ENCODE measurements around the gene OPTC.

OPTC gene

GRCh38 chr1:203519896-203520295 is 25.9 kb downstream of the OPTC start:
- Histone ChIP-seq H3K4me3 (ENCODE audit: low read depth in 1 of 2, low read length in 2 of 2) (no peak overlapping the region), H3K27ac (ENCODE audit: low read depth, low read length) (no peak overlapping the region), H3K36me3 (ENCODE audit: control insufficient read depth in 1 of 2, insufficient read depth in 2 of 2, low read length in 2 of 2) (no peaks in the 10 kb centered on the region), H3K4me1 (ENCODE audit: control insufficient read depth in 1 of 2, insufficient read depth in 2 of 2, low read length in 2 of 2) (peaks cover 23 to 32% of the 10 kb centered on the region in 2 donors), H3K9me3 (ENCODE audit: control insufficient read depth in 1 of 2, low read length in 2 of 2) (no peaks in the 10 kb centered on the region), H3K9ac (ENCODE audit: low read depth in 1 of 2, low read length in 2 of 2) (no peak overlapping the region), H3K27me3 (ENCODE audit: control insufficient read depth in 1 of 2, insufficient read depth in 2 of 2, low read length in 2 of 2) (no peaks in the 10 kb centered on the region)

DNA sequence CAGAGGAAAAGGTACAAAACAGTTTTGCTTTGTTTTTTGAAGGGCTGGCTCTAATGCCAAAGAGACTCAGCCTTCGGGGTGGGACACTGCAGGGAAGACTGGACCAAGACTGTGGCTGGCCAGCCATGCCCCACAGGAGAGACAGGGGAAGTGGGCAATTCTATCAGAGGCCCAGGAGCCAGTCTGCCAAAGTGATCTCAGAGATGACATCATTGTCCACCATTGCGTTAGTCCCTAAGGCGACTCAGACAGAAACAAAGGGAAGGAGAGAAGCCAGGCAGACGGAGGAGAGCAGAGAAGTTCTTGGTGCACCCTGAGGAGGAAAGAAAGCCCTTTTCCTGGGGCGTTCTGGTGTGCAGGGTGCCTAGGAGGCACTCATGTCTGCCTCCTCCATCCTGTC is 26.4 kb downstream of the OPTC start:
- no peak overlapping the region for H3K27ac ChIP-seq (ENCODE audit: low read depth, low read length)
- no peaks in the 10 kb centered on the region for H3K36me3 ChIP-seq (ENCODE audit: control insufficient read depth in 1 of 2, insufficient read depth in 2 of 2, low read length in 2 of 2)
- no peak overlapping the region for H3K4me3 ChIP-seq (ENCODE audit: low read depth in 1 of 2, low read length in 2 of 2)
- peaks cover 23 to 32% of the 10 kb centered on the region in 2 donors for H3K4me1 ChIP-seq (ENCODE audit: control insufficient read depth in 1 of 2, insufficient read depth in 2 of 2, low read length in 2 of 2)
- H3K27me3 ChIP-seq (ENCODE audit: control insufficient read depth in 1 of 2, insufficient read depth in 2 of 2, low read length in 2 of 2): no peaks in the 10 kb centered on the region
- H3K9ac ChIP-seq (ENCODE audit: low read depth in 1 of 2, low read length in 2 of 2): no peak overlapping the region
- no peaks in the 10 kb centered on the region for H3K9me3 ChIP-seq (ENCODE audit: control insufficient read depth in 1 of 2, low read length in 2 of 2)

DNA sequence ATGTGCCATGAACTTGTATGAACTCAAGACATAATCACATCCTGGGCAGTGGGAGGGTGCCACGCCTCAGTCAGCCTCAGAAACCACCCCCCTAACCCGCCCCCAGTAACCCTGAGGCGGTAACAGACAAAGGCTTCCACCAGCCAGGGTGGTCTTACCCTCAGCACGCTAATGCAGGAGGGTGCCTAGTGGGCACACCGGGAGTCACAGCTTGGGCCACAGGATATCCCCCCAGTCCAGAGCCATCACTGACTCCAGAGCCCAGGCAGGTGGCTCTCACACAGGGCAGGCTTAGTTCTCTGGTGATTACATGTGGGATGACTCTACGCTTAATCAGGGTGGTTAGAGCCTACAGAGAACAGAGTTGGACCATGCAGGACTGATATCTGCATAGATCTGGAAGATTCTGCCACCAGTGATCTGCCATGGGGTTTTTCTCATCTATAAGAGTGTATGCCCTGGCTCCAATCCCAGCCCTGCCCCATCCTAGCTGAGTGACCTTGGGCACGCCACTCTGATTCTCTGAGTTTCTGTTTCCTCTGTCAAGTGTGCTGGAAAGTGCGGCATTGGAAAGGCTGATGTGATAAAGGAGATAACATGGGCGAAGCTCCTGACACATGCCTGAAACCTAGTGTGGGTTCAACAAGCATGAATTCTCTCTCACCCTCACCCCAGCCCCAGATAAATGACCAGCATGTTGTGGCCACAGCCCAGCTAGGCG is 27.3 kb downstream of the OPTC start:
- no peak overlapping the region for H3K27ac ChIP-seq (ENCODE audit: low read depth, low read length)

DNA sequence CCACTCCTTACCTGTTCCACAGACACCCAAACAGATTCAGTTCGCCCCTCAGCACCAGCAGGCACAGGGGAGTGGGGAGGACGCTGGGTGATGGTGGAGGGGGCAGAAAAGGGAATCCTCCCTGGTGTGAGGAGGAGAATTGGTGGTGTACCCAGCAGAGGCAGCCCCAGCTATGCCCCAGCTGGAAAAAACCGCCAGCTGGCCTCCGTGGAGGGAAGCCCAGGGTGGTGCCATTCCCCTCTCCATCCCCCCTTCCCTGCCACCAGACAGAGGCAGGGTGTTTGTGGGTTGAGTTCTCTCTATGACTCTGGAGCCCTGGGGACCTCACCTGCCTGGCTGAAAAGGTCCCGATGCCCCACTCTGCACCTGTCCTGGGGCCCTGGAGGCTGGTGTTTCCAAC is 27.9 kb downstream of the OPTC start:
- peak overlapping the region; percentile 31 to 57 for H3K9ac ChIP-seq (ENCODE audit: low read depth in 1 of 2, low read length in 2 of 2)
- H3K4me3 ChIP-seq (ENCODE audit: low read depth in 1 of 2, low read length in 2 of 2): no peak overlapping the region
- no peak overlapping the region for H3K27ac ChIP-seq (ENCODE audit: low read depth, low read length)
- H3K27me3 ChIP-seq (ENCODE audit: control insufficient read depth in 1 of 2, insufficient read depth in 2 of 2, low read length in 2 of 2): no peaks in the 10 kb centered on the region
- peaks cover 34 to 39% of the 10 kb centered on the region in 2 donors for H3K4me1 ChIP-seq (ENCODE audit: control insufficient read depth in 1 of 2, insufficient read depth in 2 of 2, low read length in 2 of 2)
- H3K9me3 ChIP-seq (ENCODE audit: control insufficient read depth in 1 of 2, low read length in 2 of 2): no peaks in the 10 kb centered on the region
- H3K36me3 ChIP-seq (ENCODE audit: control insufficient read depth in 1 of 2, insufficient read depth in 2 of 2, low read length in 2 of 2): no peaks in the 10 kb centered on the region

More for the DNA sequence above, 27.3 kb downstream of the OPTC start:
- Histone ChIP-seq H3K4me3 (ENCODE audit: low read depth in 1 of 2, low read length in 2 of 2) (no peak overlapping the region), H3K36me3 (ENCODE audit: control insufficient read depth in 1 of 2, insufficient read depth in 2 of 2, low read length in 2 of 2) (no peaks in the 10 kb centered on the region), H3K4me1 (ENCODE audit: control insufficient read depth in 1 of 2, insufficient read depth in 2 of 2, low read length in 2 of 2) (peaks cover 28 to 36% of the 10 kb centered on the region in 2 donors), H3K27me3 (ENCODE audit: control insufficient read depth in 1 of 2, insufficient read depth in 2 of 2, low read length in 2 of 2) (no peaks in the 10 kb centered on the region), H3K9me3 (ENCODE audit: control insufficient read depth in 1 of 2, low read length in 2 of 2) (no peaks in the 10 kb centered on the region), H3K9ac (ENCODE audit: low read depth in 1 of 2, low read length in 2 of 2) (peak overlapping the region; percentile 31 to 57)

GRCh38 chr1:203522237-203522636 is 28.3 kb downstream of the OPTC start:
- Histone ChIP-seq H3K27ac (ENCODE audit: low read depth, low read length) (no peak overlapping the region), H3K4me3 (ENCODE audit: low read depth in 1 of 2, low read length in 2 of 2) (no peak overlapping the region), H3K27me3 (ENCODE audit: control insufficient read depth in 1 of 2, insufficient read depth in 2 of 2, low read length in 2 of 2) (no peaks in the 10 kb centered on the region), H3K4me1 (ENCODE audit: control insufficient read depth in 1 of 2, insufficient read depth in 2 of 2, low read length in 2 of 2) (peaks cover 35 to 39% of the 10 kb centered on the region in 2 donors), H3K9ac (ENCODE audit: low read depth in 1 of 2, low read length in 2 of 2) (no peak overlapping the region), H3K36me3 (ENCODE audit: control insufficient read depth in 1 of 2, insufficient read depth in 2 of 2, low read length in 2 of 2) (no peaks in the 10 kb centered on the region), H3K9me3 (ENCODE audit: control insufficient read depth in 1 of 2, low read length in 2 of 2) (no peaks in the 10 kb centered on the region)

- no peak overlapping the region for H3K9ac ChIP-seq (ENCODE audit: low read depth in 1 of 2, low read length in 2 of 2)
- H3K4me3 ChIP-seq (ENCODE audit: low read depth in 1 of 2, low read length in 2 of 2): no peak overlapping the region
- H3K27me3 ChIP-seq (ENCODE audit: control insufficient read depth in 1 of 2, insufficient read depth in 2 of 2, low read length in 2 of 2): no peaks in the 10 kb centered on the region
- no peaks in the 10 kb centered on the region for H3K9me3 ChIP-seq (ENCODE audit: control insufficient read depth in 1 of 2, low read length in 2 of 2)
- H3K36me3 ChIP-seq (ENCODE audit: control insufficient read depth in 1 of 2, insufficient read depth in 2 of 2, low read length in 2 of 2): no peaks in the 10 kb centered on the region
- H3K4me1 ChIP-seq (ENCODE audit: control insufficient read depth in 1 of 2, insufficient read depth in 2 of 2, low read length in 2 of 2): peaks cover 35 to 36% of the 10 kb centered on the region in 2 donors
- no peak overlapping the region for H3K27ac ChIP-seq (ENCODE audit: low read depth, low read length)
These were observed 29.7 kb downstream of the OPTC start for GRCh38 chr1:203523667-203524066.

GRCh38 chr1:203524152-203524551 is 30.2 kb downstream of the OPTC start:
- H3K9ac ChIP-seq (ENCODE audit: low read depth in 1 of 2, low read length in 2 of 2): no peak overlapping the region
- no peak overlapping the region for H3K4me3 ChIP-seq (ENCODE audit: low read depth in 1 of 2, low read length in 2 of 2)
- H3K27me3 ChIP-seq (ENCODE audit: control insufficient read depth in 1 of 2, insufficient read depth in 2 of 2, low read length in 2 of 2): no peaks in the 10 kb centered on the region
- H3K4me1 ChIP-seq (ENCODE audit: control insufficient read depth in 1 of 2, insufficient read depth in 2 of 2, low read length in 2 of 2): peaks cover 31 to 35% of the 10 kb centered on the region in 2 donors
- no peaks in the 10 kb centered on the region for H3K9me3 ChIP-seq (ENCODE audit: control insufficient read depth in 1 of 2, low read length in 2 of 2)
- H3K36me3 ChIP-seq (ENCODE audit: control insufficient read depth in 1 of 2, insufficient read depth in 2 of 2, low read length in 2 of 2): no peaks in the 10 kb centered on the region
- H3K27ac ChIP-seq (ENCODE audit: low read depth, low read length): no peak overlapping the region

GRCh38 chr1:203524824-203525223 is 30.9 kb downstream of the OPTC start:
- Histone ChIP-seq H3K36me3 (ENCODE audit: control insufficient read depth in 1 of 2, insufficient read depth in 2 of 2, low read length in 2 of 2) (no peaks in the 10 kb centered on the region), H3K27ac (ENCODE audit: low read depth, low read length) (no peak overlapping the region), H3K4me1 (ENCODE audit: control insufficient read depth in 1 of 2, insufficient read depth in 2 of 2, low read length in 2 of 2) (peaks cover 27 to 34% of the 10 kb centered on the region in 2 donors), H3K9me3 (ENCODE audit: control insufficient read depth in 1 of 2, low read length in 2 of 2) (no peaks in the 10 kb centered on the region), H3K9ac (ENCODE audit: low read depth in 1 of 2, low read length in 2 of 2) (no peak overlapping the region), H3K27me3 (ENCODE audit: control insufficient read depth in 1 of 2, insufficient read depth in 2 of 2, low read length in 2 of 2) (no peaks in the 10 kb centered on the region), H3K4me3 (ENCODE audit: low read depth in 1 of 2, low read length in 2 of 2) (no peak overlapping the region)

GRCh38 chr1:203525685-203526084 is 31.7 kb downstream of the OPTC start:
- Histone ChIP-seq H3K27me3 (ENCODE audit: control insufficient read depth in 1 of 2, insufficient read depth in 2 of 2, low read length in 2 of 2) (no peaks in the 10 kb centered on the region), H3K4me3 (ENCODE audit: low read depth in 1 of 2, low read length in 2 of 2) (no peak overlapping the region), H3K9me3 (ENCODE audit: control insufficient read depth in 1 of 2, low read length in 2 of 2) (no peaks in the 10 kb centered on the region), H3K9ac (ENCODE audit: low read depth in 1 of 2, low read length in 2 of 2) (no peak overlapping the region), H3K27ac (ENCODE audit: low read depth, low read length) (no peak overlapping the region), H3K36me3 (ENCODE audit: control insufficient read depth in 1 of 2, insufficient read depth in 2 of 2, low read length in 2 of 2) (no peaks in the 10 kb centered on the region), H3K4me1 (ENCODE audit: control insufficient read depth in 1 of 2, insufficient read depth in 2 of 2, low read length in 2 of 2) (peaks cover 20 to 33% of the 10 kb centered on the region in 2 donors)

DNA sequence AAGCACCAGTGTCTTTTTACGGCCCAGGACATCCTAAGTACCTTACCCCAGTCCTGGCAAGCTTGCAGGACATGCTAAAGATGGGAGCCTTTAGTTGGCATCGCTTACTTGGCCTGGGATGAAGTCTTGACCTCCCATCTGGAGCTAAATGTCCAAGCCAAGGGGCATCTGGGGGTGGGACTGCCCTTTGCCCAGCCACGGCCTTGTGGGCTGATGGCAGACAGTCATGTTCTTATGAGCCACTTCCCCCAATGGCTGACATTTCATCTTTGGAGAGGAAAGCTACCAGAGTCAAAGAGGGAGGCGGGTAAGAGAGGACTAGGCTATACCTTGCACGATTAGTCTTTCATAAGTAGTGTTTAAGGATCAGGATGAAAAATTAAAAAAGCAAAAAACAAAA is 32.2 kb downstream of the OPTC start:
- Histone ChIP-seq H3K9me3 (ENCODE audit: control insufficient read depth in 1 of 2, low read length in 2 of 2) (no peaks in the 10 kb centered on the region), H3K4me1 (ENCODE audit: control insufficient read depth in 1 of 2, insufficient read depth in 2 of 2, low read length in 2 of 2) (peaks cover 16 to 31% of the 10 kb centered on the region in 2 donors), H3K9ac (ENCODE audit: low read depth in 1 of 2, low read length in 2 of 2) (no peak overlapping the region), H3K27me3 (ENCODE audit: control insufficient read depth in 1 of 2, insufficient read depth in 2 of 2, low read length in 2 of 2) (no peaks in the 10 kb centered on the region), H3K36me3 (ENCODE audit: control insufficient read depth in 1 of 2, insufficient read depth in 2 of 2, low read length in 2 of 2) (no peaks in the 10 kb centered on the region), H3K4me3 (ENCODE audit: low read depth in 1 of 2, low read length in 2 of 2) (no peak overlapping the region), H3K27ac (ENCODE audit: low read depth, low read length) (no peak overlapping the region)

Measured in duodenal mucosa (tissue), 2 donors.